GM23338 (cell line): ENCODE results near the gene TMEM245. TPM values are rescaled to one million over a fixed set of nuclear protein-coding genes. Genes with fewer than 3 reads are reported as not detected.

ENCODE experiments used
- ATAC-seq: fragments of 200-7000 bp; cut with Tn5 transposase; 3 replicates; pipeline ENCODE4 v1.9.1; 2020
- DNase-seq: peaks from one replicate; pipeline ENCODE4 v3.0.0-alpha.2; 2015; ENCODE audit warnings: low spot score
- H2AFZ ChIP-seq: fragments of 200-600 bp; sonication (generic); 2 replicates; pipeline ENCODE4 v1.8.0; 2016; ENCODE audit warnings: antibody characterized with exemption, mild to moderate bottlenecking, moderate library complexity
- H3F3A ChIP-seq: fragments of 200-600 bp; sonication (generic); replicated peaks from 2 replicates; pipeline ENCODE4 v1.8.0; 2017; ENCODE audit warnings: antibody characterized with exemption, mixed run types, low read depth
- H3K27ac ChIP-seq: fragments of 200-600 bp; sonication (generic); 2 replicates; pipeline ENCODE4 v1.6.1; 2016; ENCODE audit warnings: low read depth
- H3K27me3 ChIP-seq: fragments of 200-600 bp; sonication (generic); 2 replicates; pipeline ENCODE4 v1.8.0; 2016; ENCODE audit warnings: mild to moderate bottlenecking, mixed run types, moderate library complexity; ENCODE audit not compliant: insufficient read depth
- H3K36me3 ChIP-seq: fragments of 200-600 bp; sonication (generic); 2 replicates; pipeline ENCODE4 v1.8.0; 2016; ENCODE audit warnings: mild to moderate bottlenecking; ENCODE audit not compliant: insufficient read depth
- H3K4me1 ChIP-seq: fragments of 200-600 bp; sonication (generic); 2 replicates; pipeline ENCODE4 v1.8.0; 2016; ENCODE audit warnings: mild to moderate bottlenecking, moderate library complexity; ENCODE audit not compliant: insufficient read depth
- H3K4me2 ChIP-seq: fragments of 200-600 bp; sonication (generic); 2 replicates; pipeline ENCODE4 v1.7.1; 2017; ENCODE audit warnings: mixed run types
- H3K4me3 ChIP-seq: fragments of 200-600 bp; sonication (generic); 2 replicates; pipeline ENCODE4 v1.6.1; 2016; ENCODE audit warnings: mixed run types
- H3K79me2 ChIP-seq: fragments of 200-600 bp; sonication (generic); replicated peaks from 2 replicates; pipeline ENCODE4 v1.8.0; 2017; ENCODE audit warnings: mild to moderate bottlenecking; ENCODE audit not compliant: insufficient read depth
- H3K9me2 ChIP-seq: fragments of 200-600 bp; sonication (generic); 2 replicates; pipeline ENCODE4 v1.8.0; 2017; ENCODE audit not compliant: insufficient read depth
- H4K20me1 ChIP-seq: fragments of 200-600 bp; sonication (generic); replicated peaks from 2 replicates; pipeline ENCODE4 v1.8.0; 2017; ENCODE audit warnings: mild to moderate bottlenecking; ENCODE audit not compliant: insufficient read depth
- H3K27ac Mint-ChIP-seq: 2 replicates; pipeline ENCODE4 v1.8.0; 2020; ENCODE audit warnings: inconsistent platforms, mild to moderate bottlenecking, moderate library complexity, mixed read lengths
- H3K27me3 Mint-ChIP-seq: 3 replicates; pipeline ENCODE4 v1.8.0; 2022; ENCODE audit warnings: low read depth, mild to moderate bottlenecking, moderate library complexity, mixed read lengths, inconsistent platforms; ENCODE audit not compliant: insufficient read depth, poor library complexity
- H3K36me3 Mint-ChIP-seq: 3 replicates; pipeline ENCODE4 v1.8.0; 2021; ENCODE audit warnings: low read depth, mild to moderate bottlenecking, inconsistent platforms, moderate library complexity, mixed read lengths
- H3K4me1 Mint-ChIP-seq: 3 replicates; pipeline ENCODE4 v1.8.0; 2020; ENCODE audit warnings: mild to moderate bottlenecking, inconsistent platforms, mixed read lengths
- H3K4me3 Mint-ChIP-seq: 3 replicates; pipeline ENCODE4 v1.8.0; 2021; ENCODE audit warnings: moderate library complexity, mild to moderate bottlenecking, inconsistent platforms, mixed read lengths
- H3K9me3 Mint-ChIP-seq: 3 replicates; pipeline ENCODE4 v1.8.0; 2020; ENCODE audit warnings: moderate library complexity, mild to moderate bottlenecking, inconsistent platforms, mixed read lengths
- CREB1 ChIP-seq: fragments of 250-450 bp; sonication (Bioruptor Pico); IDR thresholded peaks from 2 replicates; pipeline ENCODE4 v1.5.0; 2020; ENCODE audit warnings: low read depth, mild to moderate bottlenecking, moderate library complexity
- CTCF ChIP-seq, 2 experiments: fragments of 200-600 bp in 1 of 2; sonication (generic) in 1 of 2; conservative IDR thresholded peaks; 2 replicates each; pipeline versions ENCODE4 v1.5.1 to v1.6.1; 2016 to 2017; ENCODE audit warnings: antibody characterized with exemption in 2 of 2, low read depth in 2 of 2, mild to moderate bottlenecking in 2 of 2, moderate library complexity in 1 of 2
- EZH2 ChIP-seq: fragments of 200-600 bp; sonication (generic); IDR thresholded peaks from one replicate; pipeline ENCODE4 v1.8.0; 2017; ENCODE audit warnings: antibody characterized with exemption, mild to moderate bottlenecking, low read depth; ENCODE audit not compliant: unreplicated experiment
- EZH2phosphoT487 ChIP-seq: fragments of 200-600 bp; sonication (generic); IDR thresholded peaks from one replicate; pipeline ENCODE4 v1.8.1; 2018; ENCODE audit warnings: antibody characterized with exemption; ENCODE audit not compliant: unreplicated experiment
- JUNB ChIP-seq: IDR thresholded peaks from one replicate; pipeline ENCODE4 v1.6.1; 2016; ENCODE audit warnings: antibody characterized with exemption; ENCODE audit not compliant: unreplicated experiment
- NANOG ChIP-seq: IDR thresholded peaks from 2 replicates; pipeline ENCODE4 v1.6.1; 2016; ENCODE audit warnings: antibody characterized with exemption, borderline replicate concordance
- REST ChIP-seq: IDR thresholded peaks from one replicate; pipeline ENCODE4 v1.6.1; 2018; ENCODE audit warnings: antibody characterized with exemption; ENCODE audit not compliant: unreplicated experiment
- STAT1 ChIP-seq: IDR thresholded peaks from one replicate; pipeline ENCODE4 v1.6.1; 2016; ENCODE audit warnings: antibody characterized with exemption; ENCODE audit not compliant: unreplicated experiment
- ZNF114 ChIP-seq: fragments of 250-450 bp; sonication (Bioruptor Pico); IDR thresholded peaks from 2 replicates; pipeline ENCODE4 v1.5.0; 2020; ENCODE audit warnings: mild to moderate bottlenecking, moderate library complexity
- ZNF331 ChIP-seq: fragments of 250-450 bp; sonication (Bioruptor Pico); IDR thresholded peaks from 2 replicates; pipeline ENCODE4 v1.5.0; 2020; ENCODE audit warnings: low read depth, mild to moderate bottlenecking, moderate library complexity
- ZNF462 ChIP-seq: fragments of 250-450 bp; sonication (Bioruptor Pico); IDR thresholded peaks from 2 replicates; pipeline ENCODE4 v1.5.0; 2020; ENCODE audit warnings: mild to moderate bottlenecking, moderate library complexity
- polyA plus RNA-seq: library from polyadenylated mRNA; unstranded; fragments of >200 nt; fragmentation: Nextera tagmentation; extraction: Ambion mirVana; gene quantifications from 2 replicates; pipeline ENCODE4 v1.2.1, GENCODE V29; 2016
- total RNA-seq: library from RNA; depleted of rRNA; stranded (reverse); fragments of >200 nt; shearing (Covaris generic); gene quantifications from 2 replicates; pipeline ENCODE4 v1.2.3, GENCODE V29; 2014
- TF ChIP-seq, protein P1 (sequence below): IDR thresholded peaks from 2 replicates; pipeline ENCODE4 v1.6.1; 2016; ENCODE audit warnings: antibody characterized with exemption

TMEM245 gene
- total and polyA plus RNA-seq, 2 experiments from 2014 or later, result 17.3 to 64.1 TPM

- peaks cover 23% of the 10 kb centered on the region for H3K4me1 ChIP-seq
- peak overlapping the region; percentile 91; the same call in 2 of the 3 replicates for H3K4me3 Mint-ChIP-seq
- peaks cover 6% of the 10 kb centered on the region for H3F3A ChIP-seq
- no peaks in the 10 kb centered on the region for H3K36me3 ChIP-seq
- TF ChIP-seq JUNB, result no peak
- TF ChIP-seq CREB1 (CRISPR knock-in tag), result no peak
- no peak for TF ChIP-seq STAT1
- TF ChIP-seq ZNF462 (CRISPR knock-in tag), result no peak
- no peak for TF ChIP-seq ZNF331 (CRISPR knock-in tag)
- TF ChIP-seq, protein P1, sequence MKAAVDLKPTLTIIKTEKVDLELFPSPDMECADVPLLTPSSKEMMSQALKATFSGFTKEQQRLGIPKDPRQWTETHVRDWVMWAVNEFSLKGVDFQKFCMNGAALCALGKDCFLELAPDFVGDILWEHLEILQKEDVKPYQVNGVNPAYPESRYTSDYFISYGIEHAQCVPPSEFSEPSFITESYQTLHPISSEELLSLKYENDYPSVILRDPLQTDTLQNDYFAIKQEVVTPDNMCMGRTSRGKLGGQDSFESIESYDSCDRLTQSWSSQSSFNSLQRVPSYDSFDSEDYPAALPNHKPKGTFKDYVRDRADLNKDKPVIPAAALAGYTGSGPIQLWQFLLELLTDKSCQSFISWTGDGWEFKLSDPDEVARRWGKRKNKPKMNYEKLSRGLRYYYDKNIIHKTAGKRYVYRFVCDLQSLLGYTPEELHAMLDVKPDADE, result no peak
- TF ChIP-seq REST, result no peak
- TF ChIP-seq NANOG, result no peak
- no peak for TF ChIP-seq ZNF114 (CRISPR knock-in tag)
- TF ChIP-seq EZH2, result no peak
- TF ChIP-seq CTCF (conservative IDR thresholded peaks at IDR 0.05; ENCODE audit: low read depth in 2 of 2), result no peak
- TF ChIP-seq EZH2phosphoT487, result no peak
- H3K9me2 ChIP-seq, result no peaks in the 10 kb centered on the region
- no peak for DNase-seq
- no peak overlapping the region; the same call in 1 of the 2 replicates for H3K4me2 ChIP-seq
- H4K20me1 ChIP-seq, result peaks cover 25% of the 10 kb centered on the region
- H3K9me3 Mint-ChIP-seq, result no peaks in the 10 kb centered on the region
- H3K4me1 Mint-ChIP-seq, result peaks cover 28% of the 10 kb centered on the region
- no peak overlapping the region for H3K27ac Mint-ChIP-seq
- no peak overlapping the region for H2AFZ ChIP-seq
- no peak for ATAC-seq
- H3K4me3 ChIP-seq, result 0 out of 2 replicates have a peak overlapping the region, but pooled peaks have one; percentile 68
- peaks cover 2% of the 10 kb centered on the region; the same call in 1 of the 3 replicates for H3K36me3 Mint-ChIP-seq
- no peak overlapping the region for H3K27ac ChIP-seq
- peaks cover 13% of the 10 kb centered on the region for H3K27me3 Mint-ChIP-seq
- peaks cover 13% of the 10 kb centered on the region for H3K27me3 ChIP-seq
- H3K79me2 ChIP-seq, result peaks cover 57% of the 10 kb centered on the region
Observed at GRCh38 chr9:109011231-109011671, 108.5 kb downstream of the TMEM245 start.
